Measurements from ENCODE around the gene DACH1.

The DACH1 gene

DNA sequence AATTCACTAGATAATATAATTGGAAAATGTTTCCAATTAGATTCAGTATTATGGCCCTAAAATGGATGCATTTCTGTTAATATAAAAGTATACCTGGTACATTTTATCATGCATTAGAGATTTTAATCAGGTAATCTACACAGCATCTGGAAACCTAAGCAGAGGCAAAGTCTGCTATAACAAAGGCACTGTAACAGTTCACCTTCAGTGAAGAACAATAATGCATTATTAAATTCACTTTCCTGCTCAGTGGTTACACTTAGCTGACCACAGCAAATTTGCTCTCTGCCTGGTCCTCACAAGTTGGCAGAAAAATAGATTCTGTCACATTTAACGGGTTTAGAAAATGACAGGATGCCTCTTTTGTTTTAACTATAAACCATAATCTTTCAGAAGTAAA is 326.9 kb downstream of the DACH1 start:
- peak; percentile 5 for DNase-seq

DNA sequence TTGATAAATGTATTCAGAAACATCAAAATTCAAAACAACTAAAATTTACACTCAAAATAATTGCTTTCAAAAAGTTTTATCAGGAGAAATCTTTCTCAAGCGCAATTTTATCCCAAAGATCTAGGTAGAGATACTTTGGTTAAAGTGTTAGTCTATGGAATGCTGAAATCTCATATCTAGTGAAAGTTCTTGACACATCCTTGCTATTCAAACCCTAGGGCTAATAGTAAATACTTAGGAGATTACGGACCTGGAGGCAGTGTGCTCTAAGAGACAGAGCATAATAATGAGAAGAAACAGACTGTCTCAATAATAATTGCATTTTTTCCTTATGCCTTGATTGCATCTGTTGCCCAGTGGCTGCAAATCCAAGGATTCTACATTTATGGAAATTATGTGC is 330.8 kb downstream of the DACH1 start:
- no peak for DNase-seq

DNA sequence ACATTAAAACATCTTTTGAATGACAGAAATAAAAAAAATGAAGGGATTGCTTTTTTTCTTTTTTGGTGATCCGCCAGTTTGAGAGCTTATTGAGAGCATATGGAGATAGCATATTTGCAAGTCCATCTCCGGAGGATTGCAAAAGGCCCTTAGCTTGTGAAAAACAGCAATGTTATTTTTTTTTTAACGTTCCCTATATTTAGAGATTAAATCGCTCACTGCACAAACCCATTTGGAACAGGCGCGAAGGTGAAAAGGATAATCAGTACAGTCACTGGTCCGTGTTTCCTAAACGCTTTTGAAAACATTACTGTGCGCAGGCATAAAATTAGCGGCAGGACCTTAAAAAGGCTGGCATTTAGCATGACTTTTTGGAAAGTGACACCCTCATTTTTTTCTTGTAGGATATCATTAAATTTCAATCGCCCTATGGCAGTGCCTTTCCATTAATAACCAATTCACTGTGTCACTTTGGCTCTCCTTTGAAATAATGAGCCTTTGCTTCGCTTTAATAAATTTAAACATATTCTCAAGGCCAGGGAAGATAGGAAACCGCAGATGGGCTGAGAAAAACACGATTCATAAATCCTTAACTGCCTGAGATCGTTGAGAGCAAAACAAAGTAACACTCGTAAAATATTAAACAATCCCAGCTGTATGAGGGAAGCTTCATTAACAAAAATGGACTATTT is 342.2 kb downstream of the DACH1 start:
- DNase-seq = peak; percentile 85

DNA sequence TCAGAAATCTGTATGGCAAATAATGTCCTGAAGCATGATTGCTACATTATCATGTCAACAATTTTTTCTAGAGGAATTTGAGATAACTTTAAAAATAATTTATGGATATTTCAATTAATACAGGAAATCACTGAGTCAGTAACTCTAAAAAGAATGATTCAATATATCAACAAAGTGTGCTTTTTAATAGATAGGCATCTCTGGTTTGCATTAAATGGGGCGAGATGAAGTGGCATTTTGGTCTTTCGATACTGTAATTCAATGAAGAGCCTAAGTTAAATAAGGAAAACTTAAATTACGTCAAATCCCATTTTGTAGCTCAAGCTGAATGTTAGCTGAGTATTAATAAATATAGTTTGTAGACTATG is 342.8 kb downstream of the DACH1 start:
- no peak for DNase-seq

DNA sequence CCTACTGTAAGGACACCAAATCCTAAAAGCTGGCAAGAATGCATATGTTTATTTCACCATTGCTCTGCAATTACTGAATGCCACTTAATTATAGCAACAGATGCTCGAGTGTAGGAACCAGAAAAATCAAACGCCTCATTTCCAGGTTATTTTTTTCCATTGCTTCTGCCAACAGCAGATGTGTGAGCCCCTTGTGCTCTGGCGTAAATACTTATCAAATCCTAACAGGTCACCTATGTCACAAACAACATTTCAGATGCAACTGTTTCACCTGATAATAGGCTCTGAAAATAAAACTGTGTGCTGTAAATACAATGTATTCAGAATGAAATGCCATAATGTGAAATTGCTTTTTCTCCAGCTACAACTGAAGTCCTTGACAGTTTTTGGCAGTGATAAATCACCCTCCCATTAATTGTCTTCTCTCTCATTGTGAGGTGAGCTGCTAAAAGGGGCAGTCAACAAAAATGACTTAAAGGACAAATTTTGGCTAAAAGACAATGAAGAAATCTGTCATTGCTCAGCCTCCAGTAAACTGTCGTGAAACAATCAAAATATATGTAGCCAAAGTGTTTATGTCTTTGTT is 344.0 kb downstream of the DACH1 start:
- peak; percentile 88 for DNase-seq

DNA sequence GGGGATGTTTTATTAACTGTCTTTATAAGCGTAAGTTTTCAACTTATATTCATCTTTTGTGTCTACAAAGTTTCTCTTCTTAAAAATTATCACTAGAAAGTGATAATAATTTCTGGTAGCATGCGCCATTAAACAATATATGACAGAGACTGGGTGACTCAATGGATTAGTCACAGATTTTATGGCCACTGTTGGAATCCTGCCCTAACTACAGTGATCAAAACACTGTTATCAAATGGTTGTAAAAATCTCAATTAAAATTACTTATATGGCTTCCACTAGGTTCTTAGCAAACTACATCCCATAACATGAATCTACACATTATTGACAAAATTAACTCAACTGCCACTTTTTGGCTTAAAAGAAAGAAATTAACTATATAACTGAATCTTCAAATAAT is 350.0 kb downstream of the DACH1 start:
- DNase-seq = no peak

DNA sequence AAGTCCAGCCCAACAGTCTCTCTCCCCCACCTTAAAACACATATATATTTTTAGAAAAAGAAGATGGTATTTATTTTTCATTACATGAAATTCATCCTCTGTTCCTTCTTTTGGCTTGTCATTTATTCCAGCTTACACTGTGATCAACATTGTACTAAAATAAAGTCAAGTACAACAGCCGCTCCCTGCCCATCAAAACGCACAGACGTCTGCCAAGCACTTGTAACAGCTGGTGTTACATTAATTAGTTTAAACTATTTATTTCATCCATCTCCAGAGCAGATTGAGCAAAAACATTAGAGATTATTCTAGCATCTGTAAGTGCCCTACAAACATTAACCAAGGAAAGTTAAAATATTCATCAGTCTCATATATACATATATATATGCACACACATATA is 350.5 kb downstream of the DACH1 start:
- DNase-seq = peak; percentile 57

DNA sequence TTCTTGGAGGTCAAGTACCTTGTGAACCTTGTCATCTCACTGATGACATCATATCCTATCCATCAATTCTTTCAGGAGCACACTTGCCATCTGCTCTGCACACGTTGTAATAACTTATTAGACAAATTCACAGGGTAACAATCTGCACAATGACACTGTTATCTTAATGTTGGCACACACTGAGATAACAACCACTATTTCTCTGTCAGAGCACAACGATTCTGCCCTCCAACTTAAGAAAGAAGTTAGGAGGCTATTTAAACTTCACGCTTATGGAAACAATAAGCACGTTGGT is 351.3 kb downstream of the DACH1 start:
- no peak for DNase-seq

DNA sequence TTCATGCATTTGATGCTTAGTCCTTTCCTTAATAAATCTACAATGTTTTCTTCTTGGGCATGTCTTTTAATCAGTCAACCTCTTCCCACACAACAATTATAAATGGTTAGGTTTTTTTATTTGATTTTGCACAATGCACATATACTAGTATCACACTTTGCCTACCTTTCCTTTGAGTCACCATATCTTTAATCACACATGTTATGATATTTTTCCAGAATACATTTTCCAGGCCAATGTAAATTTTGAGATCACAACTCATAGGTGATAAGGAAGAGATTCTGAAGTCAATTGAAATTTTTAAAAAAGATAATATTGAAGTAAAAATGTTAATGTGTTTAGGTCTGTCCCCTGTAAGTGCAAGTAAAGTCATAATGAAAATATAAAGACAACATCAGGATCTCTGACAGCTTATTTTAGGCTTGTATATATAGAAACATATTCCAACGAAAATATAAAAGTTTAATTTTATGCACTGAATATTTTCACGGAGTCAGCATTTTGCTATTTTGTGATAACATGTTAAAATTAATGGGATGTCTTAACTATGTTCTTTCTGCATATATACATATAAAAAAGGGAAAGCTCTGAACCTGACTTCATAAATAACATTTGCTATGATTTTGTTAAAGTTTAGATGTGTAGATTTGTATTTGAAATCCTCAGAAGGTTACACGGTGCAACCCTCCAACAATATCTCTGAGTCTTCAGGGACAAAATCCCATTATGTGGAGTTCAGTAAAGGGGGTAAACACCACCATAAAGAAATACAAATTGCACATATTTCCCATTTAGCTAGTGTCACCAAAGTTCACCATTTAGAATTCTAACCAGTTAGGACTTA is 351.9 kb downstream of the DACH1 start:
- DNase-seq = no peak

DNA sequence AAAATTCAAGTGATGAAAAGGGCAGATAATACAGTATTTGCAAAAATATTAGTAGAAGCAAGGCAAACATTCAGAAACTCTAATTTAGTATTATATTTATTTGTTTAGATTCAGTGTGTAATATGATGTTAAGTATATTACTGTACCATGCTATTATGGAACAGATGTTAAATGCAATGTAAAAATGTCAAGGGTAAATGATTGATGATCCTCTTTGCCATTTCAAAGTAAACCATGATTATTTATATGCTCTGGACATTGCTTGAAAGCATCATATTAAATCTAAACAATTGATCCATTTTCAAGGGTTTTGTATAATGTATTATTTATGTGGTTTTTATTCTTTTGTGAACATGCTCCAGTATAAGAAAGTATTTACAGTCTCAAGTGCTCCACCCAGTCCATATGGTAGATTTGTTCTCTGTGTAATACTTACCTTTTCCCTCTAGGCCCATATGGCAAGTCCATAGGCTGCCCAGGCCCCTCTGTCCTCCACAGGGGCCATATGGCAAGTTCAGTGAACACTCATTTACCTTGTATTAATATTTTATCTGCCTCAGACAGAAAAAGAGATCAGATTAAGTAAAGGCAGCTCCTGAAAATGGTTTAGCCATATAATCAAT is 353.5 kb downstream of the DACH1 start:
- DNase-seq = peak; percentile 85

DNA sequence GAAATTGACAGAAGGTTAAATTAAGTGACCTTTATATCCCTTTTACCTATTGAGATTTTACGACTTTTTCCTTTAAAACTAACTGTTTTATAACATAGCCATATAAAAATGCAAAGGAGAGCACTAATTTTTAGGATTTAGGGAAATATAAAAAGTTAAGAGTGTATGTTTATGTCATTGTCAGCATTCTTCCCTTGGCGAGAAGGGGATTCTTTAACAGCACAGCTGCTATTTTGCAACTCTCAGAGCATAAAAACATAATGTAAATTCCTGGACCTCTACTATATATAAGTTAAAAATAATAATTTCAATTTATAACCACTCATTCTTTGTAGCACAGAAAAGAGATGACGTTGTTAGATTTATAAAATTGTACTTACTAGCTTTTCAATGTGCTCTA is 363.2 kb downstream of the DACH1 start:
- DNase-seq = no peak

DNA sequence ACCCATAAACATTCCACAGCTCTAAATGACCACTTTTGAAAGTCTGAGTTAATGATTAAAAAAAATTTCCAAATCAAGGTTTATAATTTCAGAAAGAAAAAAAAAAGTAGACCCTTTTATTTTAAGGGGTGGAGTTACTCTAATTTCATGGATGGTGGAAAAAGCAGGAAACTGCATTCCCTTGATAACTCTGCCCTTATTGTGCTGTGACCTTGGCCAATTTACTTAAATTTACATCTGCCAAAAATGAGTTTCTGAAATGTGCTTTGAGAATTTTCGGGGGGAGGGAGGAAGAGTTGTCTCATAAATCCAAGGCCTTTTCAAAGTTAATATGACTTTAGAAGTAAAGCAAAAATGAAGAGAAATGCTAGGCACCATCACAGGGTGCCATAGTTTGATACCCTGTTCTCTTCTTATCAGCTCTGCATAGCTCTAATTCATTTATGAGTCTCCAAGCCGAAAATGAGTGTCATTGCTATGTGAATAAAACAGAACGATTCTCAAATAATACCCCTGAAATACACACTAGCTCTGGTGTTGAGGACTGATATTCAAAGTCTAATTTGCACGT is 367.0 kb downstream of the DACH1 start:
- no peak for DNase-seq

DNA sequence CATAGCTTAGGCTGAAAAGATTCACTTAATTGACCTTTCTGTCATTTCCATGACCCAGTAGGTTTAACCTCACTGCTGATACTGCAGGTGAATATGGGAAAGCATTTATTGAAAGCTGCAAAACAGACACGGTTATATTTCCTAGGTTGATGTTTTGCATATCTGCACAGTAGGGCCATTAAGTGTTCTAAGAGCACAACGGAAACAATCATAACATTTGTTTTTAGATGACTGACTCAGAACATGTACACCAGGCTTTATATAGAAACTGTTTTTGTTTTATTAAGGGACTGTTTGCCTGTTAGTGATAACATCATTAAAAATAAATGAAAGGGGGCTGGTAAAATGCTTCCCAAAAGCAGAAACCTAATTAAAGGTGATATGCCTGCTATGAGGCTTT is 367.8 kb downstream of the DACH1 start:
- DNase-seq = no peak

DNA sequence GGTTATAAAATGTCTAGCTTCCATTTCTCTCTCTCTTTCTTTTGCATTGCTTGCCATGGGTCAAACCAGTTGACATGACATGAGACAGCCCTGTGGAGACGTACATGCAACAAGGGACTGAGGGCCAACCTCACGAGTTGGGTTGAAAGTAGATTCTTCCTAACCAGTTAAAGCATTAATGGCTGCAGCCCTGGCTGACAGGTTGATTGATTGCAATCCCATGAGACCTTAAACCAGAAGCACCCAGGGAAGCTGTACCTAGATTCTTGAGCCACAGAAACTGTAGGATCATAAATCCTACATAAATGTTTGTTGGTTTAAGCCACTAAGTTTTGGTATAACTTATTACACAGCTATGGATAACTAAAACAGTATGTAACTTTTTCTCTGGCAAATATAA is 373.8 kb downstream of the DACH1 start:
- no peak for DNase-seq

DNA sequence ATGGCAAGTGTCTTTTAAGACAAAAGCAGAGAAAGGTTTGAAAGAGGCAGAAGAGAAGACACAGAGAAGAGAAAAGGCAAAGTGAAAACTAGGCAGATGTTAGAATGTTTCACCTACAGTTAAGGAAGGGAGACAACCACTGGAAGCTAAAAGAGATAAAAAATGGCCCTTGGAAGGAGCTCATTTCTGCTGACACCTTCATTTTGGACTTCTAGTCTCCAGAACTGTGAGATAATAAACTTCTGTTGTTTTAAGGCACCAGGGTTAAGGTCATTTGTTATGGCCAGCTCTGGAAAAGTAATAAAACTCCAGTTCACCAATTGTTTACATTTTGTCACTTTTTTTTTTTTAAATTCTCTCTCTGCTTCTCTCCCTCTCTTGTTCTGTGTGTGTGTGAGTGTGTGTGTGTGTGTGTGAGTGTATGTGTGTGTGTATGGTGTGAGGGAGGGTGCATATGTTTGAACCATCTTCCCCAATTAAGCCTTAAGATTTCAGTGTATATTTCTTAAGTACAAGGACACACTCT is 374.6 kb downstream of the DACH1 start:
- DNase-seq = no peak

DNA sequence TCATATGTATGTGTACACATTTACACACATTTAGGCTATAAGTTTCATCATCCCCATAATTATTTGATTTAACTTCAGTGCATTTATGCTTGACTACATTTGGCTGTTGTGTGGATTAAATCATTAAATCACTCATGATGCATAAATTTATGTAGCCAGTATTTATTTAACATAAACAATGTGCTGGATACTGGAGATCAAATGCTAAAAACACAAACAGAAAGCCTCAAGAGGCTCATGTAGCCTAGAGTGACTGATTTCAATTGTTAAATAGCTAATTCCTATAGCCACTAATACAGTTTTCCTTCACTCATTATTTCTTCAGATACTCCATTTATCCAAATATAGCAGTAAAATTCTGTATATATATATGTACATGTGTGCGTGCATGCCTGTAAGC is 376.0 kb downstream of the DACH1 start:
- DNase-seq = no peak

DNA sequence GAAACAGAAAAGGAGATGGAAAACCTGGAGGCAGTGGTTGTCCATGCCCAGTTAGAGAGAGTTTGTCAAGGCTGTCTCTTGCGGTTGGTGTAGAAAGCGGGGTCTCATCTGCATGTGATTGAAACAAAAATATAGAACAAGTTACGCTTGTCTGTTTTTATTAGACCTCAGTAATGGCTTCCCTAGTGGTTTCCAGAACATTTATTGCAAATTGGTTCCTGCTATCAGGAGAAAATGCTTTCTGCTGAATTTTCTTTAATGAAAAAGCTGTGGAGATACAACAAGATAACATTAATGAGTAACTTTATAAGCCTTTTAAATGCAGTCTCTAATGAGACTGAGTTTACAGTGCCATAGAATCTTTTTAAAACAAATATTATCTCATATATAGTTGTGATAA is 378.0 kb downstream of the DACH1 start:
- DNase-seq = no peak

DNA sequence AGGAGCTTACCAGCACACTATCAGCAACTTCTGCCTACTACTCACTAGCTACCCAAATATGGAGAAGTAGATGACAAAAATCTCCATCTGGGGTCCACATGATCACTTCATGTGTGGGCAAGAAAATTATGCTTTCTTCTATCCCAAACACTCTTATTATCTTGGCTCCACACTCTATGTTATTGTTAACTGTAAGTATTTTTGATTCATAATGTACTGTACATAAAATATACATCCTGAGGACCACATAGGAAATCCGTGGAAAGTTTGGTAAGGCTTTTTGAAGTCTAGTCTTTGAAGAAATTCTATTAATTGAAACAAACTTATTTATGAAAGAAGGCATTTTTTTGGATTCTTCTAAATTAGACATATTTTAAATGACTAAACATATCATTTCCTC is 378.8 kb downstream of the DACH1 start:
- DNase-seq = no peak

DNA sequence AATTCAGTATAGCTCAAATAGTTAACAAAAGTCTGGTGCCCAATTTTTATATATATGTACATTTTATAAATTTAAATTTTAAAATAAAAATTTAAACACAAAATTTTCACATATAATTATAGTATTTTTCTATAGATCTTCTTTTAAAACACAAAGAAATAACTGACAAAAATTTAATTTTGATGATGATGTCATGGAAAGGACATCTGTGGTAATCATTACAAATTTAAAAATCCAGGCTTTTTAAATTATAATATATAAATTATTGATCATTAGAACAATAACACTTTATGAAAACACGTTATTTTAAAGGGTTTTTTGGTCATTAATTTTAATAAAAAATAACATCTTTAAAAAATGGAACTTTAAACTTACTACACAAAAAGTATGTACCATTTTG is 381.1 kb downstream of the DACH1 start:
- no peak for DNase-seq

DNA sequence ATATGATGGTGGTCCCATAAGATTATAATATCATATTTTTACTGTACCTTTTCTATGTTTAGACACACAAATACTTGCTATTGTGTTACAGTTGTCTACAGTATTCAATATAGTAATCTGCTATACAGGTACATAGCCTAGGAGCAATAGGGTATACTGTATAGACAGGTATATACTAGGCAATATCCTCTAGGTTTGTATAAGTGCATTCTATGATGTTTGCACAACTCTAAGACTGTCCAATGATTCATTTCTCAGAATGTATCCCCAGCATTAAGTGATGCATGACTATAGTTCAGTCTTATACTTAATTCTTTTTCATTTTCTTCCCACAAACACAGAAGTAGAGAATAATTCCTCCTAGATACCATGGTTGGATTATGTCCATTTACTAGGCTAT is 383.3 kb downstream of the DACH1 start:
- DNase-seq = no peak

DNA sequence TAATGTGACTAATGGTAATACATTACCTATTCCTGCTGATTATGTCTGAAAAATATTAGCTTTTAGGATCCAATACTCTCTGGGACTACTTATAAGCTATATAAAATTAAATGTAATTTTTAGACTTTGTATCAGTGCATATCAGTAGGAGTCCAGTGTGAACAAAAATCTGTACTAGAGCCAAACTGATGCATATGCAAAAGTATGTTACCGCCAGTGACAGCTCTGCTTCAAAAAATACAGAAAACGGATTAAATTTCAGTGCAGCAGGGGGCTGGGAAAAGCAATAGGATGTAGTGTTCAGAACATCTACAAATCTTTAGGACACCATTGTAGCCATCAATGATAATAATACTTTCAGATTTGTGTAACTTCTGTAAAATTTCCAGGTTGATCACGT is 385.5 kb downstream of the DACH1 start:
- no peak for DNase-seq

DNA sequence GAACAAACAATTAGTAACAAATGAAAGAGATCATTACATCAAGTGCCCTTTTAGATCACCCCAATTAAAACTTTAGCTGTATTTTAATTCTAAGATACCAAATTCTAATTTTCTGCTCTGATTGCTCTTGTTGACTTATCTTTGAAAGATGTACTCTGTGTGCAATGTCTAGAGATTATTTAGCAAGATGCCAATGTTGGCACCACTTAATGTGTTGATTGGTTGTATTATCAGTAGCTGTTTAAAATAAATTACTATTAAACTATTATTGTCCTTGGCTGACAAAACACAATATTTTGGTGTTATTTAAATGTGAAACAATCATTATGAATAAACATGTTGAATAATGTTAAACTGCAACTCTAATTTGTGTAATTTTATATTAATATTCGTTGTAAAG is 386.0 kb downstream of the DACH1 start:
- no peak for DNase-seq

DNA sequence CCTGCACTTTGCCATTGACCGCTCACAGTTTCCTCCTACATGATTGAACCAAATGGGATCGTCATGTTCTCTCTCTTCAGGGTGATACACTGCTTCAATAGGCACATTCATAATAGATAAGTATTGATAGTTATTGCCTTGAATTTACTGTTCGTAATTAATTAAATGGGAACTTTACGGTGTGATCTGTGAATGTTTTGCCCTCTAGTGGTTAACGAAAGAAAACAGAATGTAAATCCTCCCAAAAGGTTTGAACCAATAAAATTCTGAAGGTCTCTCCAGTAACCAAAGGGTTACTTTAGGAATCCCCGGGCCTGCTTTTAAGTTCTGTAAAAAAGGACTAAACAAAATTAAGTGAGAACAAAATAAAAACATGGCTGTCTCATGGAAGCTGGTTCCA is 389.3 kb downstream of the DACH1 start:
- no peak for DNase-seq

DNA sequence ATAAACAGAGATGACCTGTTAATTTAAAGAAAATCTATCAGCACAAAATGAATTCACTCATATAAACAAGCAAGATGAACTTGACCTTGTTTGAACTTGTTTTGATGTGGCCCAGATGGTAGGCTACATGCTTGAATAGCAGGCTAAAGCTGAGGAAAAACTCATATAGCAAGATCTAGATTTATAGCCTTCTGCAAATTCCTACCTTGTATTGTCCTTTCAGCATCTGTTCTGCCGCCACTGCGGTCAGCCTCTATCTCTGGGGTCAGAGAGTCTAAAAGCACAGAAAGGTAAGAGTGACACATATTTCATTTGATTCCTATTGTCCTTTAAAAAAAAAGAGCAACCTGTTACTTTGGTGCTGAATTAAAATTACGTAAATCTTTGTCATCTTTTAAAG is 392.1 kb downstream of the DACH1 start:
- no peak for DNase-seq

All from NCI-H1105 treated with DMSO at 0.1 percent for 48 hours (cell line).